Measurements from ENCODE around the gene ALK.

GRCh38 chr2:29440921-29441623 is 480.3 kb downstream of the ALK start:
- no peak for TF ChIP-seq BHLHE40 (IDR thresholded peaks at IDR 0.05; ENCODE audit: low read depth, low read length)
- TF ChIP-seq MAX (IDR thresholded peaks at IDR 0.05): no peak
- no peak for TF ChIP-seq PBX3 (IDR thresholded peaks at IDR 0.05)
- TF ChIP-seq SMC3 (IDR thresholded peaks at IDR 0.05): no peak
- no peak for TF ChIP-seq CTCF (IDR thresholded peaks at IDR 0.05)
- no peak for TF ChIP-seq RFX5 (IDR thresholded peaks at IDR 0.05)
- no peak for TF ChIP-seq POLR2A (IDR thresholded peaks at IDR 0.05; ENCODE audit: low read length)
- no peak for TF ChIP-seq EP300 (IDR thresholded peaks at IDR 0.05)

Data from A549 (cell line).